K562 (cell line): ENCODE results near the gene USP16. TPM values are rescaled to one million over a fixed set of nuclear protein-coding genes. Genes with fewer than 3 reads are reported as not detected.
"Not testable (repeated sequence)": the region's sequence is repeated elsewhere in the genome, so short reads cannot be mapped to it uniquely, and the experiment has no call there.

ENCODE experiments used
- ATAC-seq: fragments of 200-7000 bp; cut with Tn5 transposase; 3 replicates; pipeline ENCODE4 v1.9.1; 2020; ENCODE audit warnings: moderate library complexity
- BruUV-seq: library from RNA; stranded (reverse); fragments of 400-500 nt; replicated peaks from 2 replicates; lab custom pipeline; 2021; lab: Mats Ljungman, UMichigan
- CTCF ChIA-PET: fragments of 300-600 bp; formaldehyde crosslinking; extraction: SDS; loops from one replicate; lab custom pipeline; 2021; ENCODE audit warnings: low intra/inter-chr PET ratio; lab: Yijun Ruan, JAX
- POLR2A ChIA-PET: fragments of 300-600, 350-650 bp; sonication (Branson Sonifier 250); formaldehyde crosslinking; extraction: SDS; loops from one replicate; lab custom pipeline; 2021; ENCODE audit warnings: antibody characterized with exemption, inconsistent platforms; lab: Yijun Ruan, JAX
- DNase-seq, 4 experiments: peaks; one replicate each; pipeline versions ENCODE4 v3.0.0 to v3.0.0-alpha.2; 2011 to 2018; ENCODE audit warnings: low spot score in 3 of 4, mixed read lengths in 3 of 4; ENCODE audit errors: extremely low read depth in 1 of 4
- FAIRE-seq: peaks from 2 replicates; lab custom pipeline; 2011; peaks lifted over from hg19 to GRCh38; lab: Jason Lieb, UNC
- H2AFZ ChIP-seq: 2 replicates; pipeline ENCODE4 v1.6.0; 2011; ENCODE audit warnings: low read depth, low read length, control low read depth, inconsistent platforms
- H3K27ac ChIP-seq: fragments of 200-600 bp; 3 replicates; pipeline ENCODE4 v1.8.0; 2011; ENCODE audit warnings: low read depth, mild to moderate bottlenecking, control low read depth, inconsistent platforms, low read length, moderate library complexity, mixed read lengths; ENCODE audit errors: extremely low read depth
- H3K27me3 ChIP-seq, 2 experiments: fragments of 300-600 bp in 1 of 2; 2 replicates in 1 of 2; 3 replicates in 1 of 2; pipeline versions ENCODE4 v1.6.0 to v1.8.0; 2011; ENCODE audit warnings: inconsistent platforms in 2 of 2, low read length in 2 of 2, mild to moderate bottlenecking in 1 of 2, mixed read lengths in 1 of 2, moderate library complexity in 1 of 2; ENCODE audit not compliant: control insufficient read depth in 2 of 2, insufficient read depth in 2 of 2
- H3K36me3 ChIP-seq: fragments of 300-600 bp; 3 replicates; pipeline ENCODE4 v1.8.0; 2011; ENCODE audit warnings: mild to moderate bottlenecking, low read length, inconsistent platforms; ENCODE audit not compliant: control insufficient read depth, insufficient read depth
- H3K4me1 ChIP-seq, 2 experiments: fragments of 200-600 bp in 1 of 2; replicated peaks in 1 of 2; 2 replicates in 1 of 2; 3 replicates in 1 of 2; pipeline versions ENCODE4 v1.5.1 to v1.8.0; 2011; ENCODE audit warnings: inconsistent platforms in 2 of 2, low read length in 2 of 2, mild to moderate bottlenecking in 1 of 2, mixed read lengths in 1 of 2, moderate library complexity in 1 of 2; ENCODE audit not compliant: control insufficient read depth in 2 of 2, insufficient read depth in 2 of 2
- H3K4me2 ChIP-seq: 2 replicates; pipeline ENCODE4 v1.6.1; 2011; ENCODE audit warnings: low read length, control low read depth, inconsistent platforms, mixed read lengths; ENCODE audit not compliant: insufficient read depth
- H3K4me3 ChIP-seq: fragments of 200-600 bp; sonication (generic), shearing (Covaris generic); 2 replicates; pipeline ENCODE4 v1.5.1; 2016; ENCODE audit warnings: control low read depth, inconsistent platforms
- H3K79me2 ChIP-seq: fragments of 200-600 bp; 3 replicates; pipeline ENCODE4 v1.8.0; 2011; ENCODE audit warnings: low read length, inconsistent platforms; ENCODE audit not compliant: control insufficient read depth, insufficient read depth
- H3K9ac ChIP-seq, 2 experiments: 2 replicates each; pipeline versions ENCODE4 v1.6.0 to v1.6.1; 2011; ENCODE audit warnings: low read depth in 2 of 2, low read length in 2 of 2, control low read depth in 1 of 2, inconsistent platforms in 1 of 2, mild to moderate bottlenecking in 1 of 2, mixed read lengths in 1 of 2; ENCODE audit not compliant: insufficient read depth in 1 of 2
- H3K9me1 ChIP-seq: one replicate; pipeline ENCODE4 v1.6.0; 2011; ENCODE audit warnings: inconsistent platforms, mild to moderate bottlenecking, low read length, moderate library complexity; ENCODE audit not compliant: control insufficient read depth, insufficient read depth
- H3K9me3 ChIP-seq: replicated peaks from 2 replicates; pipeline ENCODE4 v1.5.1; 2011; ENCODE audit warnings: low read depth, low read length, inconsistent platforms; ENCODE audit not compliant: control insufficient read depth, insufficient read depth
- H4K20me1 ChIP-seq: replicated peaks from 2 replicates; pipeline ENCODE4 v1.6.1; 2011; ENCODE audit warnings: low read length, inconsistent platforms, mixed read lengths; ENCODE audit not compliant: control insufficient read depth, insufficient read depth
- ARID1B ChIP-seq: fragments of 450-650 bp; IDR thresholded peaks from 2 replicates; pipeline ENCODE4 v1.6.1; 2016; ENCODE audit warnings: antibody characterized with exemption, mild to moderate bottlenecking, inconsistent platforms
- CHD1 ChIP-seq: fragments of 200-600 bp; sonication (generic); IDR thresholded peaks from one replicate; pipeline ENCODE4 v1.6.1; 2012; ENCODE audit warnings: mild to moderate bottlenecking, moderate library complexity, low read length, inconsistent platforms
- EGR1 ChIP-seq: fragments of 450-650 bp; conservative IDR thresholded peaks from 2 replicates; pipeline ENCODE4 v1.6.1; 2017; ENCODE audit warnings: mild to moderate bottlenecking
- SMARCC2 ChIP-seq: fragments of 450-650 bp; IDR thresholded peaks from 2 replicates; pipeline ENCODE4 v1.6.1; 2017; ENCODE audit warnings: antibody characterized with exemption, moderate library complexity, mild to moderate bottlenecking, low read depth
- TRIM24 ChIP-seq, 2 experiments: fragments of 450-650 bp; IDR thresholded peaks; 2 replicates each; pipeline ENCODE4 v1.6.1; 2016
- WGBS: fragments of 100-300 bp; shearing (Covaris generic); methylation state at CpG from one replicate; pipeline ENCODE4 v1.1.6; 2016; ENCODE audit warnings: low coverage, mixed read lengths; ENCODE audit not compliant: insufficient coverage; ENCODE audit errors: missing lambda C conversion rate; 5-methylcytosine and 5-hydroxymethylcytosine counted together
- in situ Hi-C: fragments of 300-500 bp; cut with MboI; formaldehyde crosslinking; loops from 4 replicates; pipeline ENCODE4 v1.15.0; 2018; ENCODE audit warnings: inconsistent platforms, mixed read lengths
- intact Hi-C: fragments of 100-400 bp; cut with micrococcal nuclease; formaldehyde crosslinking; loops from 2 replicates; pipeline ENCODE4 v1.14.2; 2022
- polyA plus RNA-seq, 8 experiments: library from polyadenylated mRNA; depleted of rRNA in 4 of 8; stranded (reverse) in 5 of 8; unstranded in 3 of 8; fragments of >200 nt; fragmentation: Nextera tagmentation in 2 of 8; fragmentation: Illumina TruSeq in 1 of 8; extraction: Ambion mirVana in 2 of 8; extraction: Trizol in 1 of 8; gene quantifications; 2 replicates each; pipeline versions ENCODE4 v1.2.1 to v1.2.3, GENCODE V29; 2011 to 2014; ENCODE audit warnings: inconsistent platforms in 1 of 8, missing spikeins in 1 of 8
- total RNA-seq, 7 experiments: library from RNA; depleted of rRNA in 6 of 7; stranded (reverse); fragments of >200 nt in 6 of 7; fragmentation: Illumina TruSeq in 2 of 7; extraction: Trizol in 2 of 7; gene quantifications; 2 replicates each; pipeline versions ENCODE4 v1.2.1 to v1.2.3, GENCODE V29; 2011 to 2021; ENCODE audit warnings: low replicate concordance in 1 of 7
- TF ChIP-seq, protein P1 (sequence below): fragments of 450-650 bp; formaldehyde crosslinking; IDR thresholded peaks from 2 replicates; pipeline ENCODE4 v1.4.0; 2022; ENCODE audit warnings: missing genetic modification characterization
- TF ChIP-seq, protein P2 (sequence below), 2 experiments: IDR thresholded peaks; 2 replicates each; pipeline ENCODE4 v1.6.1; 2012; ENCODE audit warnings: improper control_type of control experiment in 2 of 2, low read depth in 2 of 2, low read length in 2 of 2, borderline replicate concordance in 1 of 2

Gene USP16
- total and polyA plus RNA-seq, 9 of the 15 experiments (the other 6 are each of a cell fraction or from before 2014, with no cell fraction given) = 38.4 to 90.9 (median 62.8) TPM

DNA sequence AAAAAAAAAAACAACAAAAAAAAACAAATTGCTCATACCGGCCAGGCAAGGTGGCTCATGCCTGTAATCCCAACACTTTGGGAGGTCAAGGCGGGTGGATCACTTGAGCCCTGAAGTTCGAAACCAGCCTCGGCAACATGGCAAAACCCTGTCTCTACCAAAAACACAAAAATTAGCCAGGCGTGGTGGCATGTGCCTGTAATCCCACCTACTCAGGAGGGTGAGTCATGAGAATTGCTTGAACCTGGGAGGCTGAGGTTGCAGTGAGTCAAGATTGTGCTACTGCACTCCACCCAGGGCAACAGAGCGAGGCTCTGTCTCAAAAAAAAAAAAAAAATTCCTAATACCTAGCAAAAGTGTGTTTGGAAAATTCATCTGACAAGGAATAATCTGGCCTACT, 36.3 kb upstream of the USP16 start:
- peaks cover 50% of the 10 kb centered on the region for H3K36me3 ChIP-seq
- peak in 1 of 4 experiments; percentile 19 for DNase-seq
- 90% methylated on average over 6 of the region's 6 CpGs for WGBS
- H3K27me3 ChIP-seq, ATAC-seq, H3K9me1 ChIP-seq, H3K9me3 ChIP-seq, intact Hi-C loops, BruUV-seq, H2AFZ ChIP-seq, H3K4me1 ChIP-seq, H3K4me2 ChIP-seq, H3K27ac ChIP-seq, in situ Hi-C loops, H3K4me3 ChIP-seq, H4K20me1 ChIP-seq, FAIRE-seq, H3K9ac ChIP-seq, POLR2A ChIA-PET: not testable (repeated sequence)
- CTCF ChIA-PET = interaction anchor here (0.6 to 0.7 kb wide), 2 partner anchors 21 to 28 kb away, joined by 3 read pairs; no protein-coding TSS in a partner anchor
- TF ChIP-seq EGR1 (peak; percentile 54), TRIM24 (IDR thresholded peaks at IDR 0.05) (0 out of 4 replicates have a peak, but pooled peaks of 1 of the 2 experiments have one; percentile 8), ARID1B (0 out of 2 replicates have a peak, but pooled peaks have one; percentile 30)
- peaks cover 60% of the 10 kb centered on the region for H3K79me2 ChIP-seq

DNA sequence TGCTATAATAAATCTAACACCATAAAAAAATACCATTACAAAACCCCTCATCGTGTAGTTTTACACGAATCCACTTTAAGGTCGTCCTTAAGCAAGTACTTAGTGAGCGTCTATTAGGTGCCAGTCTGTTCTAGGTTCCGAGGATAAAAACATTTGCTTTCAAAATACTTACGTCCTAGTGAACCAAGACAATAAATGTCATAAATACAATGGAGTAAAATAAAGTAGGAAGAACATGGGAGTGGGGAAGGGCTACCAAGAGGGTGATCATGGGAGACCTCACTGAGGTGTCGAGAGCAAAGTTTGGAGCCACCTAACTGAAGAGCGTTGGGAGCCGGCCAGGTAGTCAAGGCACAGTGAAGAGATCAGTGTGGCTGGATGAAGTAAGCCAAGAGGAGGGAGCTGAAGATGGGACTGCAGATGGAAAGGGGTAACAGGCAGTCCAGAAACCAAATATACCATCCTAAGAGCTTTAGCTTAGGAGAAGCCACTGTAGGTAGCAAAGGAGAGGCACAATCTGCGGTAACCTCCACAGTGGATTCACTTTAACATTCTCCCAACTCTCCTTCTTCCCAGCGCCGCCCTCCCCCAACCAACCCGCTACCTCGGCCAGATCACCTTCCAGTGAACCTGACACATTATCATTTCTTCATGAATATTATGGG, 32.5 kb upstream of the USP16 start:
- DNase-seq (peak; percentile 18 to 65 (median 36)), FAIRE-seq (peak; percentile 63), ATAC-seq (peak; percentile 66)
- Histone ChIP-seq H3K79me2 (peaks cover 54% of the 10 kb centered on the region), H3K9me3 (no peaks in the 10 kb centered on the region), H3K9ac (peak overlapping the region; percentile 94 to 96), H3K27ac (peak overlapping the region; percentile 93), H2AFZ (peak overlapping the region; percentile 93), H3K4me3 (peak overlapping the region; percentile 91), H3K4me1 (peaks cover 4 to 8% of the 10 kb centered on the region in 2 experiments; a peak in 4 of 5 replicates), H4K20me1 (peaks cover 7% of the 10 kb centered on the region), H3K9me1 (no peaks in the 10 kb centered on the region), H3K4me2 (peak overlapping the region; percentile 100), H3K27me3 (no peaks in the 10 kb centered on the region; a peak in 1 of 5 replicates), H3K36me3 (peaks cover 17% of the 10 kb centered on the region; the same call in 2 of the 3 replicates)
- CTCF ChIA-PET = no interaction called here
- in situ Hi-C loops = no loop called here
- WGBS = under 1% methylated on average over 14 of the region's 14 CpGs
- POLR2A ChIA-PET = interaction anchor here (1.0 to 3.4 kb wide), 13 partner anchors 7 to 61 kb away, joined by 3 to 43 read pairs (median 6); partner anchors contain the start of genes RWDD2B and USP16
- TSS peak; percentile 55 for BruUV-seq
- intact Hi-C loops = loop anchor here (1.0 to 2.0 kb wide), 2 partner anchors 32 to 81 kb away; partner anchors contain the start of genes CCT8 and USP16
- TF ChIP-seq, protein P1, sequence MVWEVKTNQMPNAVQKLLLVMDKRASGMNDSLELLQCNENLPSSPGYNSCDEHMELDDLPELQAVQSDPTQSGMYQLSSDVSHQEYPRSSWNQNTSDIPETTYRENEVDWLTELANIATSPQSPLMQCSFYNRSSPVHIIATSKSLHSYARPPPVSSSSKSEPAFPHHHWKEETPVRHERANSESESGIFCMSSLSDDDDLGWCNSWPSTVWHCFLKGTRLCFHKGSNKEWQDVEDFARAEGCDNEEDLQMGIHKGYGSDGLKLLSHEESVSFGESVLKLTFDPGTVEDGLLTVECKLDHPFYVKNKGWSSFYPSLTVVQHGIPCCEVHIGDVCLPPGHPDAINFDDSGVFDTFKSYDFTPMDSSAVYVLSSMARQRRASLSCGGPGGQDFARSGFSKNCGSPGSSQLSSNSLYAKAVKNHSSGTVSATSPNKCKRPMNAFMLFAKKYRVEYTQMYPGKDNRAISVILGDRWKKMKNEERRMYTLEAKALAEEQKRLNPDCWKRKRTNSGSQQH = no peak
- TF ChIP-seq, protein P2, sequence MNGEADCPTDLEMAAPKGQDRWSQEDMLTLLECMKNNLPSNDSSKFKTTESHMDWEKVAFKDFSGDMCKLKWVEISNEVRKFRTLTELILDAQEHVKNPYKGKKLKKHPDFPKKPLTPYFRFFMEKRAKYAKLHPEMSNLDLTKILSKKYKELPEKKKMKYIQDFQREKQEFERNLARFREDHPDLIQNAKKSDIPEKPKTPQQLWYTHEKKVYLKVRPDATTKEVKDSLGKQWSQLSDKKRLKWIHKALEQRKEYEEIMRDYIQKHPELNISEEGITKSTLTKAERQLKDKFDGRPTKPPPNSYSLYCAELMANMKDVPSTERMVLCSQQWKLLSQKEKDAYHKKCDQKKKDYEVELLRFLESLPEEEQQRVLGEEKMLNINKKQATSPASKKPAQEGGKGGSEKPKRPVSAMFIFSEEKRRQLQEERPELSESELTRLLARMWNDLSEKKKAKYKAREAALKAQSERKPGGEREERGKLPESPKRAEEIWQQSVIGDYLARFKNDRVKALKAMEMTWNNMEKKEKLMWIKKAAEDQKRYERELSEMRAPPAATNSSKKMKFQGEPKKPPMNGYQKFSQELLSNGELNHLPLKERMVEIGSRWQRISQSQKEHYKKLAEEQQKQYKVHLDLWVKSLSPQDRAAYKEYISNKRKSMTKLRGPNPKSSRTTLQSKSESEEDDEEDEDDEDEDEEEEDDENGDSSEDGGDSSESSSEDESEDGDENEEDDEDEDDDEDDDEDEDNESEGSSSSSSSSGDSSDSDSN (IDR thresholded peaks at IDR 0.05; ENCODE audit: borderline replicate concordance in 1 of 2, low read depth in 2 of 2, low read length in 2 of 2) = 0 out of 4 replicates have a peak, but pooled peaks of 1 of the 2 experiments have one; percentile 35
- 0 out of 2 replicates have a peak, but pooled peaks have one; percentile 45 for TF ChIP-seq SMARCC2
- TF ChIP-seq CHD1 = peak; percentile 87
